Panc1 (cell line): ENCODE results near the gene FGF2.

ENCODE experiments used
- POLR2AphosphoS5 ChIP-seq: IDR thresholded peaks from 2 replicates; pipeline ENCODE4 v1.6.1; 2012; ENCODE audit warnings: mild to moderate bottlenecking, low read depth, low read length, moderate library complexity
- SIN3A ChIP-seq: IDR thresholded peaks from 2 replicates; pipeline ENCODE4 v1.6.1; 2012; ENCODE audit warnings: low read depth, mild to moderate bottlenecking, low read length, moderate library complexity, borderline replicate concordance; ENCODE audit not compliant: insufficient read depth
- TCF7L2 ChIP-seq: IDR thresholded peaks from 2 replicates; pipeline ENCODE4 v1.6.1; 2011; ENCODE audit warnings: mild to moderate bottlenecking, low read depth, low read length, inconsistent platforms
- TF ChIP-seq, protein P1 (sequence below): fragments of 450-650 bp; IDR thresholded peaks from 2 replicates; pipeline ENCODE4 v1.5.1; 2017; ENCODE audit warnings: mild to moderate bottlenecking
- TF ChIP-seq, protein P2 (sequence below), 2 experiments: IDR thresholded peaks; 2 replicates each; pipeline ENCODE4 v1.6.1; 2011 to 2012; ENCODE audit warnings: low read depth in 2 of 2, control low read depth in 1 of 2, low read length in 1 of 2, mild to moderate bottlenecking in 1 of 2, moderate library complexity in 1 of 2; ENCODE audit not compliant: insufficient read depth in 1 of 2

DNA sequence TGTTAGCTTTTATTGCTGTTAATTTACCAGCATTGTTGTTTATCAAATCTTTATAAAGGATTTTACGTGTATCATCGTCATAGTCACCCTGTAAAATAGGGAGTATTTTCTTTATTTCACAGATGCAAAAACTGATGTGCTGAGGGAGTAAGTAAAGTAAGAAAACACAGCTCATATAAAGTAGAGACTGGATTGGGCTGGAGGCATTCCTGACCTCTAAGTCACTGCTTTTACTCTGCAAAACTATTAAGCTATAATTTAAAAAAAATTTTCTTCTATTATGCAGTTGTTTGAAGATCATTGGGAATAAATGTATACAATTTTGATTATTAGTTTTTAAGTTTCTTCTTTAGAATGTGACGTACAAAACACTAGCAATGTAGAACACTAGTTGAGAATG, 49.8 kb downstream of the FGF2 start:
- TF ChIP-seq, protein P1, sequence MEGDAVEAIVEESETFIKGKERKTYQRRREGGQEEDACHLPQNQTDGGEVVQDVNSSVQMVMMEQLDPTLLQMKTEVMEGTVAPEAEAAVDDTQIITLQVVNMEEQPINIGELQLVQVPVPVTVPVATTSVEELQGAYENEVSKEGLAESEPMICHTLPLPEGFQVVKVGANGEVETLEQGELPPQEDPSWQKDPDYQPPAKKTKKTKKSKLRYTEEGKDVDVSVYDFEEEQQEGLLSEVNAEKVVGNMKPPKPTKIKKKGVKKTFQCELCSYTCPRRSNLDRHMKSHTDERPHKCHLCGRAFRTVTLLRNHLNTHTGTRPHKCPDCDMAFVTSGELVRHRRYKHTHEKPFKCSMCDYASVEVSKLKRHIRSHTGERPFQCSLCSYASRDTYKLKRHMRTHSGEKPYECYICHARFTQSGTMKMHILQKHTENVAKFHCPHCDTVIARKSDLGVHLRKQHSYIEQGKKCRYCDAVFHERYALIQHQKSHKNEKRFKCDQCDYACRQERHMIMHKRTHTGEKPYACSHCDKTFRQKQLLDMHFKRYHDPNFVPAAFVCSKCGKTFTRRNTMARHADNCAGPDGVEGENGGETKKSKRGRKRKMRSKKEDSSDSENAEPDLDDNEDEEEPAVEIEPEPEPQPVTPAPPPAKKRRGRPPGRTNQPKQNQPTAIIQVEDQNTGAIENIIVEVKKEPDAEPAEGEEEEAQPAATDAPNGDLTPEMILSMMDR, result no peak
- TF ChIP-seq POLR2AphosphoS5 (no peak), SIN3A (no peak), TCF7L2 (no peak)
- TF ChIP-seq, protein P2, sequence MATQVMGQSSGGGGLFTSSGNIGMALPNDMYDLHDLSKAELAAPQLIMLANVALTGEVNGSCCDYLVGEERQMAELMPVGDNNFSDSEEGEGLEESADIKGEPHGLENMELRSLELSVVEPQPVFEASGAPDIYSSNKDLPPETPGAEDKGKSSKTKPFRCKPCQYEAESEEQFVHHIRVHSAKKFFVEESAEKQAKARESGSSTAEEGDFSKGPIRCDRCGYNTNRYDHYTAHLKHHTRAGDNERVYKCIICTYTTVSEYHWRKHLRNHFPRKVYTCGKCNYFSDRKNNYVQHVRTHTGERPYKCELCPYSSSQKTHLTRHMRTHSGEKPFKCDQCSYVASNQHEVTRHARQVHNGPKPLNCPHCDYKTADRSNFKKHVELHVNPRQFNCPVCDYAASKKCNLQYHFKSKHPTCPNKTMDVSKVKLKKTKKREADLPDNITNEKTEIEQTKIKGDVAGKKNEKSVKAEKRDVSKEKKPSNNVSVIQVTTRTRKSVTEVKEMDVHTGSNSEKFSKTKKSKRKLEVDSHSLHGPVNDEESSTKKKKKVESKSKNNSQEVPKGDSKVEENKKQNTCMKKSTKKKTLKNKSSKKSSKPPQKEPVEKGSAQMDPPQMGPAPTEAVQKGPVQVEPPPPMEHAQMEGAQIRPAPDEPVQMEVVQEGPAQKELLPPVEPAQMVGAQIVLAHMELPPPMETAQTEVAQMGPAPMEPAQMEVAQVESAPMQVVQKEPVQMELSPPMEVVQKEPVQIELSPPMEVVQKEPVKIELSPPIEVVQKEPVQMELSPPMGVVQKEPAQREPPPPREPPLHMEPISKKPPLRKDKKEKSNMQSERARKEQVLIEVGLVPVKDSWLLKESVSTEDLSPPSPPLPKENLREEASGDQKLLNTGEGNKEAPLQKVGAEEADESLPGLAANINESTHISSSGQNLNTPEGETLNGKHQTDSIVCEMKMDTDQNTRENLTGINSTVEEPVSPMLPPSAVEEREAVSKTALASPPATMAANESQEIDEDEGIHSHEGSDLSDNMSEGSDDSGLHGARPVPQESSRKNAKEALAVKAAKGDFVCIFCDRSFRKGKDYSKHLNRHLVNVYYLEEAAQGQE (IDR thresholded peaks at IDR 0.05; ENCODE audit: insufficient read depth in 1 of 2, low read depth in 2 of 2, low read length in 1 of 2), result no peak
